Sigmoid colon (tissue), 4 donors: ENCODE measurements around the gene SPRED1.

Experiments
- EP300 ChIP-seq, 4 donors: sonication (generic); formaldehyde crosslinking; IDR thresholded peaks; one replicate each; pipeline ENCODE4 v1.6.1; 2017; ENCODE audit warnings: antibody characterized with exemption in 4 of 4
- POLR2AphosphoS5 ChIP-seq, 4 donors: sonication (generic); formaldehyde crosslinking; IDR thresholded peaks; one replicate each; pipeline ENCODE4 v1.6.1; 2017; ENCODE audit warnings: antibody characterized with exemption in 4 of 4
- TF ChIP-seq, protein P1 (sequence below), 4 experiments: fragments of 450-650 bp in 3 of 4; fragments of 200-600 bp in 1 of 4; IDR thresholded peaks; one replicate each; pipeline ENCODE4 v1.5.1; 2016 to 2019; ENCODE audit warnings: antibody characterized with exemption in 4 of 4, mild to moderate bottlenecking in 3 of 4, moderate library complexity in 2 of 4

DNA sequence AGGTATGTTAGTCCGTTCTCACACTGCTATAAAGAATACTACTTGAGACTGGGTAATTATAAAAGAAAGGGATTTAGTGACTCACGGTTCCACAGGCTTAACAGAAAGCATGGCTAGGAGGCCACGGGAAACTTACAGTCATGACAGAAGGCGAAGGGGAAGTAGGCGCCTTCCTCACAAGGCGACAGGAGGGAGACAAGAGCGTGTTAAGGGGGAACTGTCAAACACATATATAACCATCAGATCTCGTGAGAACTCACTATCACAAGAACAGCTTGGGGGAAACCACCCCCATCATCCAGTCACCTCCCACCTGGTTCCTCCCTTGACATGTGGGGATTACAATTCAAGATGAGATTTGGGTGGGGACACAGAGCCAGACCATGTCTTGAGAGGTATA lies 30.4 kb downstream of the SPRED1 start:
- TF ChIP-seq, protein P1, sequence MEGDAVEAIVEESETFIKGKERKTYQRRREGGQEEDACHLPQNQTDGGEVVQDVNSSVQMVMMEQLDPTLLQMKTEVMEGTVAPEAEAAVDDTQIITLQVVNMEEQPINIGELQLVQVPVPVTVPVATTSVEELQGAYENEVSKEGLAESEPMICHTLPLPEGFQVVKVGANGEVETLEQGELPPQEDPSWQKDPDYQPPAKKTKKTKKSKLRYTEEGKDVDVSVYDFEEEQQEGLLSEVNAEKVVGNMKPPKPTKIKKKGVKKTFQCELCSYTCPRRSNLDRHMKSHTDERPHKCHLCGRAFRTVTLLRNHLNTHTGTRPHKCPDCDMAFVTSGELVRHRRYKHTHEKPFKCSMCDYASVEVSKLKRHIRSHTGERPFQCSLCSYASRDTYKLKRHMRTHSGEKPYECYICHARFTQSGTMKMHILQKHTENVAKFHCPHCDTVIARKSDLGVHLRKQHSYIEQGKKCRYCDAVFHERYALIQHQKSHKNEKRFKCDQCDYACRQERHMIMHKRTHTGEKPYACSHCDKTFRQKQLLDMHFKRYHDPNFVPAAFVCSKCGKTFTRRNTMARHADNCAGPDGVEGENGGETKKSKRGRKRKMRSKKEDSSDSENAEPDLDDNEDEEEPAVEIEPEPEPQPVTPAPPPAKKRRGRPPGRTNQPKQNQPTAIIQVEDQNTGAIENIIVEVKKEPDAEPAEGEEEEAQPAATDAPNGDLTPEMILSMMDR (IDR thresholded peaks at IDR 0.05): no peak
- TF ChIP-seq POLR2AphosphoS5 (IDR thresholded peaks at IDR 0.05) (no peak), EP300 (IDR thresholded peaks at IDR 0.05) (no peak)
